CD4-positive, alpha-beta T cell treated with Interleukin-21 for 1 hour (primary cell): ENCODE results near the gene CCND1.

Source experiments
- DNase-seq: peaks from one replicate; pipeline ENCODE4 v3.0.0-alpha.2; 2020

Gene CCND1

GRCh38 chr11:69642549-69642912 lies 1.6 kb downstream of the CCND1 start:
- peak; percentile 42 for DNase-seq

GRCh38 chr11:69642913-69643632 lies 2.1 kb downstream of the CCND1 start:
- DNase-seq = peak; percentile 76

- DNase-seq = no peak
Measured at GRCh38 chr11:69643646-69644045, 2.7 kb downstream of the CCND1 start.

GRCh38 chr11:69644071-69644961 lies 3.4 kb downstream of the CCND1 start:
- DNase-seq = no peak

GRCh38 chr11:69644962-69645675 lies 4.2 kb downstream of the CCND1 start:
- DNase-seq = no peak

- DNase-seq = no peak
Measured at GRCh38 chr11:69645801-69646492, 5.0 kb downstream of the CCND1 start.

- no peak for DNase-seq
Measured at GRCh38 chr11:69646493-69647389, 5.8 kb downstream of the CCND1 start.

GRCh38 chr11:69647390-69647748 lies 6.4 kb downstream of the CCND1 start:
- no peak for DNase-seq

GRCh38 chr11:69647761-69648497 lies 7.0 kb downstream of the CCND1 start:
- DNase-seq = no peak

GRCh38 chr11:69648679-69649575 lies 8.0 kb downstream of the CCND1 start:
- DNase-seq = no peak

GRCh38 chr11:69649576-69649900 lies 8.6 kb downstream of the CCND1 start:
- no peak for DNase-seq

- no peak for DNase-seq
Measured at GRCh38 chr11:69650081-69650831, 9.3 kb downstream of the CCND1 start.

- DNase-seq = no peak
Measured at GRCh38 chr11:69650832-69651344, 9.9 kb downstream of the CCND1 start.

- DNase-seq = no peak
Measured at GRCh38 chr11:69651834-69652620, 11.1 kb downstream of the CCND1 start.

GRCh38 chr11:69652999-69653398 lies 12.0 kb downstream of the CCND1 start:
- no peak for DNase-seq

- DNase-seq = no peak
Measured at GRCh38 chr11:69653406-69653960, 12.5 kb downstream of the CCND1 start.

GRCh38 chr11:69654001-69654659 lies 13.2 kb downstream of the CCND1 start:
- DNase-seq = no peak
